Neuron (in vitro differentiated cells): ENCODE measurements around the gene ERBB4.

Experiments used
- H2AFZ ChIP-seq: one replicate; pipeline ENCODE4 v1.6.1; 2013; ENCODE audit warnings: low read depth, mild to moderate bottlenecking, inconsistent platforms, low read length, moderate library complexity
- H3K27me3 ChIP-seq: one replicate; pipeline ENCODE4 v1.6.1; 2013; ENCODE audit warnings: low read length; ENCODE audit not compliant: insufficient read depth
- H3K36me3 ChIP-seq: one replicate; pipeline ENCODE4 v1.6.1; 2013; ENCODE audit warnings: low read length; ENCODE audit not compliant: insufficient read depth
- H3K4me1 ChIP-seq: one replicate; pipeline ENCODE4 v1.6.1; 2013; ENCODE audit warnings: low read length; ENCODE audit not compliant: insufficient read depth
- H3K4me3 ChIP-seq: 2 replicates; pipeline ENCODE4 v1.5.1; 2013; ENCODE audit warnings: mild to moderate bottlenecking, low read length, moderate library complexity
- H3K9me3 ChIP-seq: one replicate; pipeline ENCODE4 v1.6.1; 2013; ENCODE audit warnings: low read length

Gene ERBB4

DNA sequence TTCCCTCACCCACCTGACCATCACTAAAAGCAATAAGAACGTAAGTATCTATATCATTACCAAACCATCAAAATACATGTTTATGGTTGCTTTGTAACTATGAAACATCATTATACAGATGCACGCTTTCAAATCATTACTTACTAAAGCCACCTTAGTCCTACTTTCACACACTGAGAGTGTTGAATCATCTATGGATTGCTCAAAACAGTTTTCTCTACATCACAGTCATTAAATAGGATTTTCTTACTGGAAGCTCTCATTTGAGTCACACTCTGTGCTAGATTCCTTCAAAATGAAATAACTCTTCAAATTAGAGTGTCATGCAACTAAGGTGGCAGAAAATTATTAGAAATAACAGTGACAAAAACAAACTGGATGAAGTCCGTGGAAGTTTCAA, 1103.8 kb downstream of the ERBB4 start:
- Histone ChIP-seq H3K36me3 (no peaks in the 10 kb centered on the region), H3K4me3 (no peak overlapping the region), H3K9me3 (no peaks in the 10 kb centered on the region), H3K27me3 (no peaks in the 10 kb centered on the region), H3K4me1 (no peaks in the 10 kb centered on the region), H2AFZ (no peak overlapping the region)

- Histone ChIP-seq H2AFZ (no peak overlapping the region), H3K9me3 (no peaks in the 10 kb centered on the region), H3K27me3 (no peaks in the 10 kb centered on the region), H3K4me3 (no peak overlapping the region), H3K36me3 (no peaks in the 10 kb centered on the region), H3K4me1 (no peaks in the 10 kb centered on the region)
These were observed 1109.2 kb downstream of the ERBB4 start for GRCh38 chr2:211429256-211429920.

DNA sequence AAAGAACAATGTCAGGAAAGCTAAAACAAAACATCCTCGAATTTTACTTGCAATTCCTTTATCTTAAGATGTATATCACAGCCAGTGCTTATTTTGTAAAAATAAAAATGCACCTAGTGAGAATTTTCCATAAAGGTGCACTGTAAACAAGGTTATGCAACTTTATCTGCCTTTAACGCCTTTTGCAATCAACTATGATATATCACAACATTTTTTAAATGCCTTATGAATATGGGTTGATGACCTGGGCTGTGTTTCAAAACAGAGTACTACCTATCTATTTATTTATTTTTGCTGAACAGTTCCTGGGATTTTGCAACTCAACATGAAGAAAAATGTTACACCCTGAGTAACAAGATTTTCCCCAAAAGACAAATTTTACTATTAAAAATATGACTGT, 1112.4 kb downstream of the ERBB4 start:
- H3K27me3 ChIP-seq: no peaks in the 10 kb centered on the region
- H3K4me3 ChIP-seq: no peak overlapping the region
- H2AFZ ChIP-seq: no peak overlapping the region
- H3K36me3 ChIP-seq: no peaks in the 10 kb centered on the region
- H3K9me3 ChIP-seq: no peaks in the 10 kb centered on the region
- H3K4me1 ChIP-seq: peaks cover 3% of the 10 kb centered on the region

- H3K9me3 ChIP-seq: no peaks in the 10 kb centered on the region
- H3K36me3 ChIP-seq: peaks cover 13% of the 10 kb centered on the region
- H3K4me3 ChIP-seq: no peak overlapping the region
- no peak overlapping the region for H2AFZ ChIP-seq
- H3K27me3 ChIP-seq: no peaks in the 10 kb centered on the region
- peaks cover 3% of the 10 kb centered on the region for H3K4me1 ChIP-seq
These were observed 1115.6 kb downstream of the ERBB4 start for GRCh38 chr2:211423018-211423417.

DNA sequence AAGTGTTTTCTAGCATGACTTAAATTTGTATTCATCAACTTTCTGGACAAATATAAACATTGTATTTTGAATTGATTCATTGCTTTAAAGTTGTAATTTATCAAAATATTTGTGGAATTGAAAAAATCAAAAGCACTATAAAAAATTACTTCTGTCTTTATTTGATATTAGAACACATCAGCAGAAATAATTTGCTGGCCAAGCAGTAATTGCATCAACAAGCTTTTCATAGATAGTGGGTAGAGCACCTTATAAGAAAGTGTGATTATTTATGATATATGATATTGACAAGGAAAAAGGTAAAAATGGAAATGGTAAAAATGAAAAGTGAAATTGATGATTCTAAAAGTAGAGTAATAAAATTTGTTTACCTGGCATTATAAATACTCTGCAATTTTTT, 1121.1 kb downstream of the ERBB4 start:
- Histone ChIP-seq H3K4me3 (no peak overlapping the region), H3K36me3 (peaks cover 20% of the 10 kb centered on the region), H3K4me1 (peaks cover 4% of the 10 kb centered on the region), H2AFZ (no peak overlapping the region), H3K9me3 (peaks cover 3% of the 10 kb centered on the region), H3K27me3 (no peaks in the 10 kb centered on the region)

- Histone ChIP-seq H3K9me3 (peaks cover 3% of the 10 kb centered on the region), H3K36me3 (peaks cover 20% of the 10 kb centered on the region), H3K4me1 (peaks cover 4% of the 10 kb centered on the region), H3K4me3 (no peak overlapping the region), H3K27me3 (no peaks in the 10 kb centered on the region), H2AFZ (no peak overlapping the region)
These were observed 1122.2 kb downstream of the ERBB4 start for GRCh38 chr2:211416373-211416772.

DNA sequence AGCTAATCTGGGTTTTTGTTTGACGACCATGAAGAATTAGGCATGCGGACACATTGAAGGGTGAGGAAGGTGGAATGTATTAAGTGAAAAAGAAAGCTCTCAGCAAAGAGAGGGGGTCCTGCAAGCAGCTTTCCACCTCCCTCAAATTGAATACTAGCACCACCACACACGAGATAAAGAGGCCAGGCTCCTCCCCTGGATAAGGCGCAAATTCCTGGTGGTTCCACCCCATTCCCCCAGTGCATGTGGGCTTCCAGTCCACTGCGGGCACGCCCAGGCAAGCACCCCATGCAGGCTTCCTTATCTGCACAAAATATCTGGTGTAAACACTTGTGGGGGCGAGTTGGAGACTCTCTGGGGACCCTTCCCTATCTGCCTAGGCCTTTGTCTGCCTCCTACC, 1124.9 kb downstream of the ERBB4 start:
- Histone ChIP-seq H3K36me3 (peaks cover 7% of the 10 kb centered on the region), H3K4me3 (no peak overlapping the region), H3K9me3 (peaks cover 3% of the 10 kb centered on the region), H3K27me3 (no peaks in the 10 kb centered on the region), H2AFZ (no peak overlapping the region), H3K4me1 (peaks cover 11% of the 10 kb centered on the region)

DNA sequence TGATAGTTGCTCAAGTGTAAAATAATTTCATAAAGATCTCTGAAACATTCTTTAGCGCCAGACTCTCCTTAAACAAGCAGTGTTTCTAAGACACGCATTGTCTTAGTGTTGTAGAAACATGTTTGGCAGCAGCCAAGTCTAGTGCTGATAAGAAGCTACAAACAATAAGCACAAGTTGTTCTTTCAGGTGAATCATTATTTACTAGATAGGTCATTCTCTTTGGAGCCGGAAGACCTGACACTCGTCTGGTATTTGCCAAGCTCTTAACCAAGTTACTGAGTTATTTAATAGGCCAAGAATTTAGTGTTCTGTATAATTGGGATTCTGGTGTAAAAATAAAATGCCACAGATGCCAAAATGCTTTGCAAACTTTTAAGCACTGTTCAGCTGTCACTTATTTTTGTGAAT, 1130.1 kb downstream of the ERBB4 start:
- H3K4me1 ChIP-seq: peaks cover 36% of the 10 kb centered on the region
- no peaks in the 10 kb centered on the region for H3K27me3 ChIP-seq
- no peak overlapping the region for H3K4me3 ChIP-seq

DNA sequence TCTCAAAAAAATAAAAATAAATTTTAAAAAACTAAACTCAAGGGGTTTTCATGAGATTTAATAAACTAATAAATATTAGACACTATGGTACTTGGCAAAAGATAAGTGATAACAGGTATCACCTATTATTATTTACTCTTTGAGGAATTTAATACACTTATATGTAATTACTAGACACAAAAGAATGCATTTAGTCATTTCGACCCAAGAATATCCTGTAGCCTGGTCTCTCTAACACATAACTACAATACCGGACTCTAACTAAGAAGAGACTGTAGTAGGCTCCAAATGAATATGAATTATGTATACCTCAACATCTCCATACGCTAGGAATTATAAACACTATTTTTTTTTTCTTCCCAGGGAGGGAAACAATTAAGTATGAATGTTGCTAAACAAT, 1131.5 kb downstream of the ERBB4 start:
- peaks cover 35% of the 10 kb centered on the region for H3K4me1 ChIP-seq
- H3K27me3 ChIP-seq: no peaks in the 10 kb centered on the region
- no peak overlapping the region for H2AFZ ChIP-seq
- H3K4me3 ChIP-seq: no peak overlapping the region
- H3K36me3 ChIP-seq: no peaks in the 10 kb centered on the region
- no peaks in the 10 kb centered on the region for H3K9me3 ChIP-seq

More for the DNA sequence above, 1130.1 kb downstream of the ERBB4 start:
- Histone ChIP-seq H2AFZ (no peak overlapping the region), H3K36me3 (no peaks in the 10 kb centered on the region), H3K9me3 (no peaks in the 10 kb centered on the region)

GRCh38 chr2:211405036-211405435, 1133.6 kb downstream of the ERBB4 start:
- no peaks in the 10 kb centered on the region for H3K9me3 ChIP-seq
- H3K4me3 ChIP-seq: no peak overlapping the region
- no peaks in the 10 kb centered on the region for H3K27me3 ChIP-seq
- no peak overlapping the region for H2AFZ ChIP-seq
- H3K4me1 ChIP-seq: peaks cover 42% of the 10 kb centered on the region
- H3K36me3 ChIP-seq: no peaks in the 10 kb centered on the region

DNA sequence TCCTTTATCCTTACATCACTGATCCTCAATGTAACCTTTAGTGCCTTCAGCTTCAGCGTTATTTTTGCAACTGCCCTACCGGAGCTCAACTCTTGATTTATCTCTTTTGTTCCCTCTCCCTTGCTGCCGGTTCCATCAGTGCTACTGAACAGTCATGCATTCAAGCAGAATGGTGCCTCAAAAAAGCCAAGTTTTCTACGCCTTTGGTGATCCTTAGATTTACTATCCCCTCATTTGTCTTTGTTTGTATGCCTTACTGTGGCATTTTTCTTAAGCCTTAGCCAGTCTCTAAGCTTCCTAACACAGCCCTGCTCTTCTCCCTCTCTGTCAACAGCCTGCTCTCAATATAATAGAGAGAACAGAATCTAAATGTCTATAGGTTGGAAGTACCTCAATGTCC, 1134.5 kb downstream of the ERBB4 start:
- no peaks in the 10 kb centered on the region for H3K27me3 ChIP-seq
- no peaks in the 10 kb centered on the region for H3K36me3 ChIP-seq
- H3K9me3 ChIP-seq: no peaks in the 10 kb centered on the region
- H3K4me3 ChIP-seq: no peak overlapping the region
- H3K4me1 ChIP-seq: peaks cover 39% of the 10 kb centered on the region
- no peak overlapping the region for H2AFZ ChIP-seq

GRCh38 chr2:211401328-211401727, 1137.3 kb downstream of the ERBB4 start:
- H3K4me3 ChIP-seq: no peak overlapping the region
- no peaks in the 10 kb centered on the region for H3K27me3 ChIP-seq
- H2AFZ ChIP-seq: no peak overlapping the region
- peaks cover 22% of the 10 kb centered on the region for H3K4me1 ChIP-seq
- H3K9me3 ChIP-seq: no peaks in the 10 kb centered on the region
- H3K36me3 ChIP-seq: no peaks in the 10 kb centered on the region

DNA sequence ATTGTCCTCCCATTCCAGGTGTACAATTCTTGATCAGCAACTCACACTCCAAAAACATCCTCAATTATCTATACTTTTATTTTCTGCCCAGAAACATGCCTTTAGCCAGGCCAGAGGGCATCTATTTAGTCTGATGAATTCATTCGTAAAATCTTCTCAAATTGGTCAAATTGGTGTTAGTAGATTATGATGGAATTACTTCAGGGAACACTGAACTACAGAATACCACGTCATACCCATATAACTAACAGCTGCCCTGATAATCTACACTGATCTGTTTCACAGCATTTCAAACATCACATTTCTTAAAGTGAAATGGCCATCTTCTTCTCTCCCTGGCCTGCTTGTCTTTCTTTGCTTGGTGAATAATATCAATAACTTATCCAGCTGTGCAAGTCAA, 1140.8 kb downstream of the ERBB4 start:
- Histone ChIP-seq H3K9me3 (no peaks in the 10 kb centered on the region), H3K27me3 (no peaks in the 10 kb centered on the region), H3K36me3 (no peaks in the 10 kb centered on the region), H2AFZ (no peak overlapping the region), H3K4me1 (peaks cover 18% of the 10 kb centered on the region), H3K4me3 (no peak overlapping the region)

DNA sequence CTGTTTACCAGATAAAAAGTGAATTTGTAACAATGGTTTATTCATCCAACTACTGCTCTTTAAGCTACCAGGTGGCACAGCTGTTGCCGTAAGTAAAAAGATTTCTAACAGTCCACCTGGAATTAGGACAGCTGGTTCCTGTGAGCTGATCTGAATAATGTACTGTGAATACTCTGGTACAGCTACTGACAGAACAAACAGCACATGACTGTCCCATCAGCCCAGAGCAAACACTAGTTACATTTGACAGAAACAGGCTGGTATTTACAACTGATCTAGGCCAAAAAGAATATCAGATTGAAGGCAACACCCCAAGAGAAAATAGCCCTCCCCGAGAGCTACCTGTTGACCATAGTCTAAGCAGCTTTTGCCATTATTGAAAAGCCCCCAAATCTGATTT, 1141.8 kb downstream of the ERBB4 start:
- Histone ChIP-seq H3K36me3 (no peaks in the 10 kb centered on the region), H2AFZ (no peak overlapping the region), H3K4me3 (no peak overlapping the region), H3K9me3 (no peaks in the 10 kb centered on the region), H3K27me3 (no peaks in the 10 kb centered on the region), H3K4me1 (peaks cover 22% of the 10 kb centered on the region)
